Stimulated activated CD4-positive, alpha-beta T cell treated with anti-CD3 and anti-CD28 coated beads, Interleukin-1b, Interleukin-23, amount 100 ng/mL, for 48 hours (primary cell): ENCODE data around the gene SNX15.
A peak's percentile ranks its signal among the peaks of the same experiment; 100 is the strongest.
"Not testable (repeated sequence)": the region's sequence is repeated elsewhere in the genome, so short reads cannot be mapped to it uniquely, and the experiment has no call there.

Experiments used
- DNase-seq: peaks from one replicate; pipeline ENCODE4 v3.0.0-alpha.2; 2020

Gene SNX15, protein sequence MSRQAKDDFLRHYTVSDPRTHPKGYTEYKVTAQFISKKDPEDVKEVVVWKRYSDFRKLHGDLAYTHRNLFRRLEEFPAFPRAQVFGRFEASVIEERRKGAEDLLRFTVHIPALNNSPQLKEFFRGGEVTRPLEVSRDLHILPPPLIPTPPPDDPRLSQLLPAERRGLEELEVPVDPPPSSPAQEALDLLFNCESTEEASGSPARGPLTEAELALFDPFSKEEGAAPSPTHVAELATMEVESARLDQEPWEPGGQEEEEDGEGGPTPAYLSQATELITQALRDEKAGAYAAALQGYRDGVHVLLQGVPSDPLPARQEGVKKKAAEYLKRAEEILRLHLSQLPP

GRCh38 chr11:65027213-65028067, at the start of gene SNX15:
Gene SNX15 (plus strand): TSS chr11:65027439. CDS start chr11:65027538, 99 bp downstream.
- peak; percentile 92 for DNase-seq

DNA sequence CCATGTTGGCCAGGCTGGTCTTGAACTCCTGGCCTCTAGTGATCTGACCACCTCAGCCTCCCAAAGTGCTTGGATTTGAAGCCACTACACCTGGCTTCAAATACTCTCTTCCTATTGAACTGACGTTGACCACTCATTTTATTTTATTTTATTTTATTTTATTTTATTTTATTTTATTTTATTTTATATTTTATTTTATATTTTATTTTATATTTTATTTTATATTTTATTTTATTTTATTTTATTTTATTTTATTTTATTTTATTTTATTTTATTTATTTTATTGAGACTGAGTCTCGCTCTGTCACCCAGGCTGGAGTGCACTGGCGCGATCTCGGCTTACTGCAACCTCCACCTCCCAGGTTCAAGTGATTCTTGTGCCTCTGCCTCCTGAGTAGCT, 43.9 kb upstream of the SNX15 start:
- not testable (repeated sequence) for DNase-seq

DNA sequence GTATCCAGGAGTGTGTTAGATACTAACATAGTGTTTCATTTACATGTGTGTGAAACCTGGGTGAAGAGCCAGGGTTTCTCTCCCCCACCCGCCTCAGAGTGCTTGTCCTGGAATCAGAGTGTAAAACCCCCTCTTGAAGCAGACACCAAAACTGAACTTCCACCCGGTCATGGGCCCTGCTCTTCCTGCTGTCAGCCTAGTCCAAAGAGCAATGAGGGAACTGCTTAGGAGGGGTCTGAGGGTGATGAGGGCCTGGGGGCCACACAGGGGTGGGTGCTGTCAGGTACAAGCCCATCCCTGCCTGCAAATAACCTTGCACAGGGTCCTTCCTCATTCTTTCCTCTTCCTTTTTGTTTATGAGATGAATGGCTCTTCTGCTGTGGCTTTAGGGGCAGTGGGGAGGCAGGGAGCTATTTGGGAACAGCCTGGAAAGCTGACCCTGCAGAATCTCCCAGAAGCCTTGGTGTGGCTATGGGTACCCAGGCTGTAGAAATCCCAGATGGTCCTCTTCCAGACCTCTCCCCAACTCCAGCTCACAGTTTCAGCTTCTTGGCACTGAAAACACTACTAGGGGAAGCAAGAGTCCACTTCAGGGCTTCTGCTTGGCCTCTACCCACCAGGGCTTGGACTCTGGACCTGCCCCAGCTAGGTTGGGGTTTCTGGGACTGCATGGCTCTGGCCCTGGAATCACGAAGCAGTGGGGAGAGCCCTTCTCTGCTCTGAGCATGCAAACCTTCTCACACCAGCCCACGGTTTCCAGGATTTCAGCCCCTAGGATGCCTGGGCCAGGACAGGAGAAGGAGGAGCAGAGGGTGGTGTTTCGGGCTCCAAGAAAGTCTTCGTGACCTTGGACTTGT, 39.0 kb upstream of the SNX15 start:
- DNase-seq, result no peak

DNA sequence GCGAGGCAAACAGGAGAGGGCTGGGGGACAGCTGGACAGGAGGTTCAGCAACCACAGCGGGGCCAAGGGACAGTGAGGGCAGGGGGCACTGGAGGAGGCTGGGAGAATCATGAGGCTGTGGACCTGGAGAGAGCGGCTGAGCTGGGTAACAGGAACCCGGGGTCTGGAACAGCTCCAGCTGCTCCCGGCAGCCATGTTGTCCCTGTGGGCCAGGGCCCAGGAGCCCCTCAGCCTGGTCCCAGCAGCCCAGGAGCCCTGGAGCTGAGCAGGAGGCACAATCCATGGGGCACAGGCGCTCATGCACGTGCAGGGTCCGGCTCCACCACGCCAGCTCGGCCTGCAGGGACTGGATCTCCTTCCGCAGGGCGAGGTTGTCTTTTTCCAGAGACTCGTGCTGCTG, 37.8 kb upstream of the SNX15 start:
- no peak for DNase-seq

DNA sequence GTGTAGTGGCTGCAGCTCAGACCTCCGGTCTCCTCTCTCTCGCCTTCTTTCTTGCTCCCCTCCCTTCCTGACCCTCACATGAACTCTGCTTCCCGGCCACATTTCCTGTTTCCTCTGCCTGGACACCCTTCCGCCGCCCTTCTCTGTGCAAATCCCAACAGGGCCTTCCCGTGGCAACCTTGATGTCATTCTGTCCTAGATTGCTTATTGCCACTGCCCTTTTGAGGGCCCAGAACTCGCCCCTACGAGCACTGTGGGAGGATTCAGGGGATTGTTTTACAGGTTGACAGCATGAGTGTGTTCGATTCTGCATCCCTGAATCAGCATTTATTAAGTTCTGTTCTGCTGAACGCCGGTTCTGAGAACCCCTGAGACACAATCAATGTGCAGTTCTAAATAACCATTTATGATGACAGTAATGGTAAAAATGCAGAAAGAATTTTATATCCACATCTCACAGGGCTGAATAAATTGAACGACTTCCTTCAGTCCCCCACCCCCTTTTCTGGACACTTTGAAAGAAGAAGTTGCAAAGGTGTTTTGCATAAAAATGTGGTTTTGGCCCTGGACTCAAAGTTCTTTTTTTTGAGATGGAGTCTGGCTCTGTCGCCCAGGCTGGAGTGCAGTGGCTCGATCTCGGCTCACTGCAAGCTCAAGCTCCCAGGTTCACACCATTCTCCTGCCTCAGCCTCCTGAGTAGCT, 36.9 kb upstream of the SNX15 start:
- no peak for DNase-seq

- no peak for DNase-seq
Observed at GRCh38 chr11:64994318-64994717, 32.9 kb upstream of the SNX15 start.

DNA sequence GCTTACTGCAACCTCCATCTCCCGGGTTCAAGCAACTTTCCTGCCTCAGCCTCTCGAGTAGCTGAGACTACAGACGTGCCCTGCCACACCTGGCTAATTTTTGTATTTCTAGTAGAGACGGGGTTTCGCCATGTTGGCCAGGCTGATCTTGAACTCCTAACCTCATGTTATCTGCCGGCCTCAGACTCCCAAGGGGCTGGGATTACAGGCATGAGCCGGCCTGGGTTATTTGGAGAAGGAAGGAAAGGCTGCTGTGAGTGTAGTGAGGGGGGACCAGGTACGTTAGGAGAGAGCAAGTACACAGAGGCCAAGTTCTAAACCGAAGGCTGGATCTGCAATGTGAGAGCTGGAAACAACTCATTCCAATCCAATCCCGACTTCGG, 30.9 kb upstream of the SNX15 start:
- DNase-seq, result no peak

DNA sequence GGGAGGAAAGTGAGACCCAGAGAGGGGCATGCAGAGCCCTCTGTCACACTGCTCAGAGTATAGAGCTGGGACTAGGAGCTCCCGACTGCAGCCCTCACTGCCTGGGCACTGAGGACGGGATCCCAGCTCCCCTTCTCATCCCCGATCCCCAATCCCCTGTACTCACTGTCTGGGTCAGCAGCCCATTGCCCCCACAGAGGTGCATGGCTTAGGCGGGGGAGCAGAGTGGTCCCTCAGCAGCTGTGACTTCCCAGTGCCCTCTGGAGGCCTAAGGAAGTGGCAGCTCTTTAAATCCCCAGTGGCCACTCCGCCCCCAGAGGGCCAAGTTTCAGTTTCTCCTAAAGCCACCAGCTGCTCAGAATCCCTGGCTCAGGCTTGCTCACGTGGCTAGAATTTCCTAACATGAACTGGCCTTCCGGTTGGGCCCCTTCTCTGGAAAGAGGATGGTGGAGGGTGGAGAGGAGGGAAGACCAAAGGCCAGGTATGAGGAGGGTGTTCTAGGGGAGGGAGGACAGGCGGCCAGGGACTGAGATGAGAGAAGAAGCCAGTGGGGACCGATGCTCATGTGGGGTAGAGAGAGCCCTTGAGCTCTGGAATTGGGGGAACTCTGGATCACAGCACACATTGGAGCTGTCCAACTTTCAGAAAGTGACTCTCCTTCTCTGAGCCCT, 30.4 kb upstream of the SNX15 start, which contains the start of gene BATF2:
TSS of gene BATF2 (minus strand) at position 262 of the 671 bp plus-strand sequence. CDS start at position 205, 57 bp downstream.
- DNase-seq, result no peak

GRCh38 chr11:64998141-64998540, 29.1 kb upstream of the SNX15 start:
- no peak for DNase-seq

DNA sequence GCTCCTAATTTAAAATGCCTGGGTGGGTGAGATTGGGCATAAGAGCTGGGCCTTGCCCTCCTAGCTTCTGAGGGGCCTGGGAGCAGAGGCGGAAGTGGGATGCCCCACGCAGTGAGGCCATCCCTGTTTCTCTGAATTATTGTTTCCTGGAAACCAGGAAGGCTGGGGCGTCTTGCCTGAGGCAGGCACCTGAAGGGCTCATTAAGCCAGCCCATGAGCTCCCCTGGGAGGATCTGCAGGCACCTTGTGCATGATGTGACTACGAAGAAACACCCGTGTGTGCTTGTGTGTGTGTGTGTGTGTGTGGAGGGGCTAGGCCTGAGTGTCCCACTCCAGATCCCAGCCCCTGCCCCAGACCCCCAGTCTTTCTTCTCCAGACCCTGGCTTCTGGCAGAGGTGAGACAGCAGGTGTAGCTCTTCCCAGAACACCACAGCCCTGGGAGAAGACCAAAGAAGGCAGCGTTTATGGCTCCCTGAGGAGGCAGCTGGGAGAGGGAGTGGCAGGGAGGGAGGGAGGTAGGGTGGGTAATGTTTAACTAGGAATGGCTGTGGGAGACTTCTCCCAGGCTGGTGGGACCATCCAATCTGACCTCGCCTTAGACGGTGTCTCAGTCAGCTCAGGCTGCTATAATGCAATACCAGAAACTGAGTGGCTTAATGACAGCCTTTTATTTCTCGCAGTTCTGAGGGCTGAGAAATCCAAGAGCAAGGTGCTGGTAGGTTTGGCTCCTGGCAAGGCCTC, 28.4 kb upstream of the SNX15 start:
- DNase-seq, result no peak

DNA sequence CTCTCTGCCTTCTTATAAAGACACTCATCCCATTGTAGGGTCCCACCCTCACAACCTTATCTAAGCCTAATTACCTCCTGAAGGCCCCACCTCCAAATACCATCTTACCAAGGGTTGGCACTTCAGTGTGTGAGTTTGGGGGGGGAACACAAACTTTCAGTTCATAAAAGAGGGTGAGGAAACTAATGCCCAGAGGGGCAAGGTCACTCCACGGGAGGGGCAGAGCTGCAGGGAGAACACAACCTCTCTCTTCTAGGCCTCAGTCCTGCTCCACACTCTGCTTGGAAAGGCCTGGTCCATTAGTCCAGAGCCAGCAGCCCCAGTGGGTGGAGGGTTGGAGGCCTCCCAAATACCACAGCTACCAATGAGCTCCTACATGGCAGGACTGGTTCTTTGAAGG, 27.8 kb upstream of the SNX15 start:
- DNase-seq, result no peak

DNA sequence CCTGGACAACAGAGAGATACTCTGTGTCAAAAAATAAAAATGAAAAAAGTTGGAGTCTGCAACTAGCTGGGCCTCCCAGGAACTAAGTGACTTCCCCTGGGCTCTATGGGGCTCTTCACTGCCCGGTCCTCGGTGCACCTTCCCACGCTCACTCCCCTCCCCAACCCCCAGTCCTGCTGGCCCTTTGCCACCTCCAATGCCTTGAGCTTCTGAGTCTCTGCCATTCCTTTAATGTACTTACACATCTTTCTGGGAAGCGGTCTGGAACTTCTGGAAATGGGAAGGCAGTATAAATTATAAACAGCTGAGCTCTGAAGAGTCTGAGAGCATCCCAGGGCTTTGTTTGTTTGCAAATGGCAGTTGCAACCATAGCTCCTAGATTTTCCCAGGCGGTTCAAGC, 24.5 kb upstream of the SNX15 start:
- DNase-seq, result no peak

- no peak for DNase-seq
Observed at GRCh38 chr11:65003282-65003681, 24.0 kb upstream of the SNX15 start.

- not testable (repeated sequence) for DNase-seq
Observed at GRCh38 chr11:65003968-65004367, 23.3 kb upstream of the SNX15 start.

- DNase-seq, result no peak
Observed at GRCh38 chr11:65008016-65008415, 19.2 kb upstream of the SNX15 start.

DNA sequence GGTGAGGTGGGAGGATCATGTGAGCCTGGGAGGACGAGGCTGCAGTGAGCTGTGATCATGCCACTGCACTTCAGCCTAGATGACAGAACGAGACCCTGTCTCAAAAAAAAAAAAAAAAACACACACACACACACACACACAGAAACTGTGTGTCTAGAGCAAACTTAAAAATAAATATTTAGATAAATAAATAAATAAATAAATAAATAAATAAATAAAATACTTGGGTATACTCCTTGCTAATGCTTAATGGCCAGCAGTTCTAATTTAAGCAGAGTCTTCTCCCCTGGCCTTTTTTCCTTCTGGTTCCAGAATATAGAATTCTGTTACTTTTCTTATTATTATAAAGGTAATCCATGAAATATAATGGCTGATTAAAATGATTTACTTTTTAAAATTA, 18.4 kb upstream of the SNX15 start:
- DNase-seq, result no peak

DNA sequence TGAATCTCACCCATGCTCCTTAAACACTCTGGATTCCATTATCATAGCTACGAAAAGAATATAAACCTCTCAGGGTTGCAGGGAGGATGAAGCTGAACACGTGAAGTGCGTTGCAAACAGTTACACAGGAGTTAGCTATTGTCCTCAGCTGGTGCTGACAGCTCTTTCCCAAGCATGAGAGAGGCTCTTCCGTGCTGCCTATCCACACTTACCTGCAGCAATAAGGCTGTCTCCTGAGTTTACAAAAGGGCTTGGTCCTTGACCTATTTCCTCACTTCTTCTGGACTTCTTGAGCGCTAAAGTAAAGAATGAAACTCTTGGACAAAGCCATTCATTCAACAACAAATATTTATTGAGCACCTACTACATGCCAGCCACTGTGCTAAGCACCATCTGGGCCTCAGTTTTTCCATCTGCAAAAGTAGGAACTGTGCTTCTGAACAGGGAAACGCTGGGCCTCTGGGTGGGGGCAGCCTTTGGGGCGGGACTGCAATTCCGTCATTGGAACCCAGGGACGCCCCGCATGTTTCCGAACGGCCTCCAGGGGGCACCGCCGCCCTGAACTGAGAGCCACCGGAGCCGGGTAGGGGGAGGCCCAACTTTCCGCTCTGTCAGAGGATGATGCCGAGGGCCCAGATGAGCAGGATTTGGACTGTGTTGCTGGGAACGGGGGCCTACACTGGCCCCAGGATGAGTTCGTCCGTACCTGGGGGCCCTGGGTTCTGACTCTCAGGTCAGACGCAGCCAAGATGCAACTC, 13.9 kb upstream of the SNX15 start:
- DNase-seq, result peak; percentile 92

DNA sequence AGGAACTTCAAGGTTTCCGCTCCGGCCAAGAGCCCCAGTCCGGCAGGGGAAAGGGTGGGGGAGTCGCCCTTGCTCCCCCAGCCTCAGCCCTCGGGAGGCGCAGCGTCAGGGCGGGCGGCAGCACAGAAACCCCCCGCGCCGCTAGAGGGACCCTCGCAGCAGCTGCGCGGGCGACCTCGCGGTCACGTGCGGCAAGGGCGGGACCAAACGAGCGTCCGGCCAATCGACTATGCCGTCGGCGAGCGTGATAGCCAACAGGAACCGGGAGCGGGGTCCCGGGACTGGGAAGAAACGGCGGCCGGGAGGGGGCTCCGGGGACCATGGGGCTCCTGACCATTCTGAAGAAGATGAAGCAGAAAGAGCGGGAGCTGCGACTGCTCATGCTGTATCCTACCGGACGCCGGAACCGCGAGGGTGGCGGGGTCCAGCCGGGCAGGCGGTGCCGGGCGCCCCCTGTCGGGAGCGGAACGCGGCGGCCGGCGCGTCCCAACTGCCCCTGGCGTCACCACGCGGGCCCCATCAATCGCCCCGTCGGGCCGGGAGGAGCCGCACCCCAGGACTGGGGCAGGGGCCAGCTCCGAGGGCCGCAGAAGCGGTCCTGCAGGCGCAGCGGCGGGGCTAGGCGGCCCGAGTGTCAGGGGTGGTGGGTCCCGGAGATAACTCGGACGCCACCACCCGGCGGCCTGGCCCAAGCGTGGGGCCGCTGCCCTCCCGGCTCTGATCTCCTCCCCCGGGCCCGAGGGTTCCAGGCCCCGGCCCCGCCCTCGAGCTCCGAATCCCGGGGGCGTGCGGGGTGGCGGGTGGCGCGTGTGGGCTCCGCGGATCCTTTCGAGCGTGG, 13.1 kb upstream of the SNX15 start, which contains the start of gene ARL2:
TSS of gene ARL2 (plus strand) at position 273 of the 838 bp plus-strand sequence. CDS start at position 321, 48 bp downstream.
- DNase-seq, result peak; percentile 86

GRCh38 chr11:65014726-65015227, 12.5 kb upstream of the SNX15 start:
- no peak for DNase-seq
